GM20000 (cell line): ENCODE measurements around the gene ASTN2.

ENCODE experiments used
- DNase-seq: peaks from one replicate; pipeline ENCODE4 v3.0.0; 2012; ENCODE audit warnings: low spot score
- CTCF ChIP-seq: IDR thresholded peaks from 2 replicates; pipeline ENCODE4 v1.5.1; 2012; ENCODE audit warnings: mild to moderate bottlenecking, control low read depth; ENCODE audit errors: extremely low read depth, missing control alignments

The ASTN2 gene

DNA sequence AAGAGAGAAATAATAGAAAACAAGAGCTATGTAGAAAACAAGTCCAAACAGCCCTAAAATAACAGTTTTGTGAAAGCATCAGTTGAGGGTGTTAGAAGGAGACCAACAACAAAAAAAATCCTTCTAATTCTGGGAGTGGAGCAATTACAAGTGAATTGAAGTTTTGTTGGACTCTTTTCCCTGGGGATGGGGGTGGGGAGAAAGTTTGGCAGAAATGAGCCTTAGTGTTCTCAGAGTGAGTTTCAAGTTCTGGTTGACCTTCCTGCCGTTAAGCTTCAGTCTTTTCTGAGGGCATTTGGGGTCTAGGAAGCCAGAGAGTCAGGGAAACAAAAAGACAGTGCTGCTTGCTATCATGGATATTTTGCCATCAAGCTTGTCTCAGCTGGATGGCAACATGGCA, 834.0 kb downstream of the ASTN2 start:
- TF ChIP-seq CTCF, result no peak
- no peak for DNase-seq

GRCh38 chr9:116576386-116576785, 838.5 kb downstream of the ASTN2 start:
- no peak for DNase-seq
- TF ChIP-seq CTCF, result no peak

DNA sequence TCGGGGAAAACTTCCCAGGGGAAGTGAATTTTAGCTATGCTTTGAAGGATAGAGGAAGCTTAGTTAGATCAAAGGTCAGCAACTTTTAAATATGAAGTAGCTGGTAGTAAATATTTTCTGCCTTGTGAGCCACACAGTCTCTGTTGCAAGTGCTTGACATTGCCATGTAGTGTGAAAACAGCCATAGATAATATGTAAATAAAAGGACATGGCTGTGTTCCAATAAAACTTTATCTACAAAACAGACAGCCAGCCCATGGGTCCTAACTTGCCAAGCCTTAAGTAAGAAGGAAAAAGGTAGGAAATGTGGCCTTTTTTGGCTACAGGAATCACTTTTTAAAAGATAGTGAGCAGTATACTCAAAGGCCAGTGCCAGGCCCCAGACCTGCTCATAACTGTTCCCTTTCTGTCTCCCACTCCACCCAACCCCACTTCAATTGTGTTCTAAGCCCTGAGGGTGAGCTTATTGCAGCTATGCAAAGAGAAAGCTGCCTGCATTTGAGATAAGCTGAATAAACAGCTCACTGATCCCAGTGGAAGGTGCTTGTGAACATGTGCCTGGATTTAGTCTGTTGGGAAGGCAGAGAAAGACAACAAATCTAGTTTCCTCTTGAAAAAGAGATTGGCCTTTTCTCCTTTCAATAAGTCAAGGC, 840.7 kb downstream of the ASTN2 start:
- no peak for TF ChIP-seq CTCF

DNA sequence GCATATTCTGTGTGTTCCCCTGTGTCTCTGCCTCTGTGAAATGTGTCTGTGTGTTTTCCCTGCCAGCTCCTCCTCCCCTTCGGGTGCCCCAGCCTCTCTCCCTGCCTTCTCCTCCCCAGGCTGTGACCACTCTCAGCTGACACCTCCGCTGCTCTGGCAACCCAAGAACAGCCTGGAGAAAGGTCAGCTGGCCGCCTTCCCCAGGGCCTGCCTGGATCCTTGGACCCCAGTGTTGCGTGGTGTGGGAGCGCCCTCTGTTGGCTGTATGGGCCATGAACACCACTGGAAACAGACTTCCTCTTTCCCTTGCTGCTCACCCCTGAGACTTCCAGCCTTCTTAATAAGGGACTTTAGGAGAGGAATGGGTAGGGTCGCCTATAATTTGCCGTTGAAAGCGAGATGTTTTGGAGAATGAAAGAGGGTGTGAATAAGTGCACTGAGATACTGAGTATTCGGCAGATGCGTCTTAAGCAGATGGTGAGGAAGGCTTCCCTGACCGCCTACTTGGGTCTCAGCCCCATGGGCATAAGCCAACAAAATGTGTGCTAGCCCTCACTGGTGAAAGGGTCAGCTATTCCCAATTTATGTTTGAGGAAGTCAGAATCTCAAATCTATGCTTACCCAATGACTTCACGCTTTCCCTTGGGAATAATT, 842.6 kb downstream of the ASTN2 start:
- peak; percentile 79 for TF ChIP-seq CTCF
- peak; percentile 71 for DNase-seq

More for the DNA sequence above, 840.7 kb downstream of the ASTN2 start:
- DNase-seq, result no peak

- TF ChIP-seq CTCF, result no peak
- DNase-seq, result no peak
Observed at GRCh38 chr9:116569111-116569510, 845.7 kb downstream of the ASTN2 start.

- no peak for DNase-seq
- TF ChIP-seq CTCF, result no peak
Observed at GRCh38 chr9:116566677-116567488, 848.0 kb downstream of the ASTN2 start.

DNA sequence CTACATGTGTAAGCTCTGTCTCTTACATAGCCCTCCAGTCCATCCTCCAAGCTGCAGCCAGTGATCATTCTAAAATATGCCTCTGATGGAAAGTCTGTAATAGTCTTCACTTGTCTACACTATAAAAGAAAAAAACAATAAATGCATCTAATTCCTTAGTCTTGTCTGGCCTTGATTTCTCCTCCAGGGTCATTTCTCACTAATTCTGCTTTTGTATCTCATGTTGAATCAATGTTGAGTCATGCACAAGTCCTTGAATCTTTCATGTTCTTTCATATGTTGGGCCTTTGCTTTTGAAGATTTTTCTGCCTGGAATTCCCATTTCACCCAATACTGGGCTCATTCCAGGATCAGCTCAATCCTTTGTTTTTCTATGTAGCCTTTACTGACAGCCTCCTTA, 848.9 kb downstream of the ASTN2 start:
- no peak for DNase-seq
- no peak for TF ChIP-seq CTCF
